GM18505 (cell line): ENCODE results near the gene CYB561D1.

Experiments
- ATAC-seq: cut with Tn5 transposase; IDR thresholded peaks from one replicate; pipeline ENCODE4 v1.9.1; 2021; ENCODE audit not compliant: unreplicated experiment
- POLR2A ChIP-seq: IDR thresholded peaks from 4 replicates; pipeline ENCODE4 v1.6.1; 2011; ENCODE audit warnings: borderline replicate concordance; ENCODE audit not compliant: insufficient read depth, insufficient read length; ENCODE audit errors: extremely low read depth

CYB561D1 gene

DNA sequence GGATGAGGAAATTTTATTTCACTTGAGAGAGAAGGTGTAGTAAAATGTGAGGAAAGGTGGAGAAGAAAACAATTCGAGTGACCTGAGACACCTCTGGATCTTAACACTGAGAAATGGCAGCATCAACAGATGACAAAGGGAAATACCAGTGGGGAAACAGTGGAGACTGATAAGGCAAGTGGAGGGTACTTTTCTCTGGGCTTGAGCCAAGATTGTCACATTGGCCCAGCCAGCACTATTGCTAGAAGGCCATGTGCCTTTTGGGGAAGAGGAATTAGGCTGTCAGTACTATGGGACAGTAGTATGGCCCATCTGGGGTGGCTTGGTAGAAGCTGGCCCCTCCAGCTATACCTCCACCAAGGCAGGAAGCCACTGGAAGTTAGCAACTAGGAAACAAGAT is 19.2 kb upstream of the CYB561D1 start:
- no peak for ATAC-seq
- no peak for TF ChIP-seq POLR2A

DNA sequence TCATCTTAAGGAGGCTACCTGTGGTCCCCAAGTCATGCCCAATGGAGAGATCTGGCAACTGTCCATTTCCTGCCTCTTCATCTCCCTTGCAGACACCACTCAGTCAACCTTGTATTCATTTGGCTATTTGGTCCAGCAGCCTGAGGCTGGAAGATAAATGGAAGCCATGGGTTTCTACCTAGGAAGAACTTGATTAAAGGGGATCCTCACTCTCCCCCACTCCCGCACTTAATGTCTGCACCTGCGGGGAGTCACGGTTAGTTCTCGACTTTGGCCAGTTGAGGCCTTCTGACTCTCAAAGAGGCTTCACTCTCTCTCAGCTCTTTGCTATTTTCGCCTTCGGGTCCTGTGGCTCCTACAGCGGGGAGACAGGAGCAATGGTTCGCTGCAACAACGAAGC is 18.6 kb upstream of the CYB561D1 start:
- no peak for ATAC-seq

DNA sequence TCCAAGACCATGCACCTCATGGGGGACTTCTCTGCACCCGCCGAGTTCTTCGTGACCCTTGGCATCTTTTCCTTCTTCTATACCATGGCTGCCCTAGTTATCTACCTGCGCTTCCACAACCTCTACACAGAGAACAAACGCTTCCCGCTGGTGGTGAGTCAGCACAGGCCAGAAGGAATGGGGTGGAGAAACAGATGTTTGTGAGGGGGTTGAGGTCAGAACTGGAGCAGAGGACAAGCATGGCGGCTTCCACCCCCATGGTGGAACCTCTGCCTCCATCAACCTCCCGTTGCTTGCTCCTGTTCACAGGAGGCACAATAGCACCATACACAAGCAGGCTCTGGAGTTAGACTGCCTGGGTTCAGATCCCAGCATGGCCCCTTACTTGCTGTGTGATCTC is 17.1 kb upstream of the CYB561D1 start:
- TF ChIP-seq POLR2A, result no peak
- no peak for ATAC-seq

More for the DNA sequence above, 18.6 kb upstream of the CYB561D1 start:
- no peak for TF ChIP-seq POLR2A

DNA sequence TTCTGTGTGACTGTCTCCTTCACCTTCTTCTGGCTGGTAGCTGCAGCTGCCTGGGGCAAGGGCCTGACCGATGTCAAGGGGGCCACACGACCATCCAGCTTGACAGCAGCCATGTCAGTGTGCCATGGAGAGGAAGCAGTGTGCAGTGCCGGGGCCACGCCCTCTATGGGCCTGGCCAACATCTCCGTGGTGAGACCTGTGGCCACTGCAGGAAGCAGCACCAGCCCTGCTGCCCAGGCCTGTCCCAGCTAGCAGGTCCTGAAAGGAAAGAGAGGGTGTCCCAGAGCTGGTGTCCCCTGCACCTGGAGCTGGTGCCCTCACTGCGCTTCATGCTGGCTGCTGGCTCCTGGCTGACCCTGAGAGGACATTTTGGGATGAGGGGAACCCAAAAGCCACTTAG is 16.1 kb upstream of the CYB561D1 start:
- ATAC-seq, result no peak
- no peak for TF ChIP-seq POLR2A

DNA sequence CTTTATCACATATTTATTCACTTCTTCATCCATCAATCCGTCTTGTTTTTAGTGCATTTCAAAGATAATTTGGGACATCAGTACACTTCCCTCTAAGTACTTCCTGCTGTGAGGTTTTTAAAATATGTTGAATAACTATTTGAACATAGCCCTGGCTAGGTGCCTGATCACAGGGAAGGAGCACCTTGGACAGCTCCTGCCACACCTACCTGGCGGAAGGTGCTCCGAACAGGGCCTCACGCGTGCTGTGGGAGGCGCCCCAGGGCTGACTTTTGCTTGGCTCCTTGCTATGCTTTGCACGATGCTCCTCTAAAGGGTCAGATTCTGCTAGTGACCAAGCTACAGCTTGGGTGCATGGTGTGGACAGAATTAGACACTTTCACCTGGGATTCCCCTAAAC is 15.1 kb upstream of the CYB561D1 start:
- TF ChIP-seq POLR2A, result no peak
- no peak for ATAC-seq

DNA sequence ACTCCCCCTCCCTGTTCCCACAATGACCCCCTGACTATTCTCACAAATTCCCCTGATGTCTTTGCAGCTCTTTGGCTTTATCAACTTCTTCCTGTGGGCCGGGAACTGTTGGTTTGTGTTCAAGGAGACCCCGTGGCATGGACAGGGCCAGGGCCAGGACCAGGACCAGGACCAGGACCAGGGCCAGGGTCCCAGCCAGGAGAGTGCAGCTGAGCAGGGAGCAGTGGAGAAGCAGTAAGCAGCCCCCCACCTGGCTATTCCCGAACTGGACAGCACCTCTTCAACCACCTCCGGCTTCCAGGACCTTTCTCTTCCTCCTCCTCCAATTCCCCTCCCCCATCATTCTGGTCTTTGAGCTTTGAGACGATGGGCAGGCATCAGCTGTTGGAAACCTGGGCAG is 14.6 kb upstream of the CYB561D1 start:
- no peak for TF ChIP-seq POLR2A
- no peak for ATAC-seq

DNA sequence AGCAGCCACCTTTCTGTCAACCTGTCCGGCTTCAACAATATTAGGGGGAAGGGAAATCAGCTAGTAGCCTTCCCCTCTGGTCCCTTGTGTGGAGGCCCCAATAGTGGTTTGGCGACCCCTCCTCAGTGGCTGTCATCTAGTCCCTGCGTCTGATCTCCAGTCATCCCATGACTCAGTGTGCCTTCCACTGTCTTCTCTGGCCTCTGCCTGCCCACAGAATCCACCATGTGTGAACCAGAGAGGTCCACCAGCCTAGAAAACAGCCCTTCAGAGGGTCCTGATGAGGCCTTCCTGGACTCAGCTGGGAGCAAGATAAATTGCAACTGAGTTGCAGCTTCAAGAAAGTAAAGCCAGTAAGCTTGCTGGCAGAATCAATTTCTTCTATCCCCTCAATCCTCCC is 14.0 kb upstream of the CYB561D1 start:
- ATAC-seq, result no peak
- no peak for TF ChIP-seq POLR2A

DNA sequence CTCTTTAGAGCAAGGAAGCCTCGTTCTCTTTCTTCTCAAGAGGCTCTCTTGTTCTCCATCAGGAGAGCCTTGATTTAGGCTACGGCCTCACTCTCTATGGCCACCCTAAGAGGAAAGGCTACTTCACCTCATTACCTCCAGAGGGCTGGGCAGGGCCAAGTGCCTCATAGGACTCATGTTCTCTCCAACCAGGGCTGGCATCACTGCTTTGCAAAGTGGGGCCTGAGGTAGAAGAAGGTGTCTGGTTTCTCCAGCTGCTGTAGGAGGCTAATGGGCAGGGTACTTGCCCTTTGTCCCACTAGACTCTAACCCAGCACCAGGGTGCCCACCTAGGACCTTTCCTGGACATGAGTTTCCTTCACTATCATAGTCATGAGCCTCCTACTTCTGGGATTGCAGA is 12.2 kb upstream of the CYB561D1 start:
- ATAC-seq, result no peak

DNA sequence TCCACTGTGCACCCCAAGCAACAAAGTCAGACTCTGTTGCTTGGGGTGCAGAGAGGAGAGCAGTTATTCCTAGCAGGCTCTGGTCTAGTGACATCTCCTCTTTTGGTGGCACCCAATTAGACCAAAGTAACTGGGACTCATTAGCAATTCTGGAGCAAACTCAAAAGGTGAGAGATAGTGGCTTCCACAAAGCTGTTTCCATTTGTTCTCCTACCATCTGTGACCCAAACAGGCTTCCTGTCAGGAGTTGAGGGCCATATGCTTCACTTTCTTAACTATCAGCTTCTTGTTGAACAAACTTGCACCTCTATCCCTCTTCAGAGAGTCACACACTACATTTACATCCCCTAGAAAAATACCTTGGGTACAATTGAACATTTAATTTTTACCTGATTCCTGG is 11.7 kb upstream of the CYB561D1 start:
- TF ChIP-seq POLR2A, result no peak
- no peak for ATAC-seq

More for the DNA sequence above, 12.2 kb upstream of the CYB561D1 start:
- no peak for TF ChIP-seq POLR2A

DNA sequence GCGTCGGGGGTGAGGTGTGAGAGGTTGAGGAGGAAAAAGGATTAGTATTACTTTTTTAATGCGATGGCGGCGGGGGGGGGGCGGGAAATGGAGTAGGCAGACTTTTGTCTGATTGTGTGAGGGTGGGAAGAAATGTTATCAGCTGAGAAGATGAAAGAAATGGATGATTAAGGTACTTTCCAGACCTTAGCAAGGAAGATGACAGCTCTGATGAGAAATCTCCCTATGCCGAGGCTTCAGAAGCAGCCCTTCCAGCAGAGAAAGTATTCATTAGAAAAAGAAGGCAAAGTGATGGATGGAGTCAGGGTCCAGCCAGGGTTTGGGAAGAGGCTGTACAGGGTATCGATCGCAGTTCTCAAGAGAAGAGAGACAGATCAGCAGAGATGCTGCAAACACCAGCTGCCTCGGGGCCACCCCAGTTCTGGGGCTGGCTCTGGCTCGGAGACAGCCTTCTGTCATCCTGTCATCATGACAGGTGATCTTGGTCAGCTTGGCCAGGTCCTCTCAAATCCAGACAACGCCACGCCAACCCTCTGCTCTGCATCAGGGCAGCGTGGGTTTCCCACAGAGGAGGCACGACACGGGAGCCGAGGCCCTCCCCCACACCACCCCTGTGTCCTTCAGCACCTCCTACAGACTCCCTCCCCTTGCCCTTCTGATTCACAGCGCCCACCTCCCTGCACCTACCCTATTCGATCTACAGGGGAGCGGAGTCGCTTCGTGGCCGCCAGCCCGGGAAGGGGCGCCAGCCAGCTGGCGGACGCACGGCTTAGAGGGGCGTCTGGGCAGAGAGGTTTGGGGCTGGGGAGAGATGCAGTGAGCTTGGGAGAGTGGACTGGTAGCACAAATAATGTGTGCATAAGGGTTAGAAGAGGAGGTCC is 10.9 kb upstream of the CYB561D1 start:
- ATAC-seq, result peak; percentile 15
- no peak for TF ChIP-seq POLR2A

DNA sequence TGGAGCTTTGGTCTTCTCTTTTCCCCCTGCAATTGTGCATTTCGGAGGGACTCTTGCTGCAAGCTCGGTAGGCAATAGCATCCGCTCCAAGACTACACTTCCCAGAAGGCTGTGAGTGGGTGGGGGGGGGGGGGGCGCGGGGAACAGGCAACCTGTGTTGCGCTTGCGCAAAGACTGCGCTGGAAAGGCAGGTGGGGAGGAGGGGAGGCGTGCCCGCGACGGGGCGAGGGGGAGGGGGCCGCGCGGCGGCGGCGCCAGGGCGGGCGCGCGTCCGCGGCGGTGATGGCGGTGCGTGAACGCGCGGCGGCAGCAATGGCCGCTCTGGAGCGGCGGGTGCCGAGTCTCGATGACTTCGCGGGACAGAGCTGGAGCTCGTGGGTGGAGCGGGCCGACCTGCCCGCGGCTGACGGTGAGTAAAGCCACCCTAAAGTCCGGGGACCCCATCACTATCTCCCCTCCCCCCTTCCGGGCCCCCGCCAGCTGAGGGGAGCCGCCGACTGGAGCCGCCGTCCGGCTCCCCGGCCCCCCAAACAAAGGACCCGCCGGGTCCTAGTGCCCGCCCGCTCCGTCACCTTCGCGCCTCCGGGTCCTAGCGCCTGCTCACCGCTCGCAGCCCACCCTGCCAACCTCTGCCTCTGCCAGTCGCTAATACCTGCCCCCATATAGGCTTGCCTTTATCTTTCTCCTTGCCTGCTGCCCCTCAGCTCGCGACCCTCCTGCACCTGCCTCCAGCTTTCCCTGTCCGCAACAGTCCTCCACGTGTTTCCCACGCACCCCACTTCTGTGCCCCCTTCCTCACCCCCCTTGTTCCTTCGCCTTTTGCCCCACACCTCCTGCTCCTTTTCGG is 10.0 kb upstream of the CYB561D1 start, which contains the start of gene ATXN7L2:
ATXN7L2 (plus strand) TSS at position 234 of the 847 bp plus-strand sequence; CDS start at position 283, 49 bp downstream.
- TF ChIP-seq POLR2A, result peak; percentile 95
- ATAC-seq, result peak; percentile 77

DNA sequence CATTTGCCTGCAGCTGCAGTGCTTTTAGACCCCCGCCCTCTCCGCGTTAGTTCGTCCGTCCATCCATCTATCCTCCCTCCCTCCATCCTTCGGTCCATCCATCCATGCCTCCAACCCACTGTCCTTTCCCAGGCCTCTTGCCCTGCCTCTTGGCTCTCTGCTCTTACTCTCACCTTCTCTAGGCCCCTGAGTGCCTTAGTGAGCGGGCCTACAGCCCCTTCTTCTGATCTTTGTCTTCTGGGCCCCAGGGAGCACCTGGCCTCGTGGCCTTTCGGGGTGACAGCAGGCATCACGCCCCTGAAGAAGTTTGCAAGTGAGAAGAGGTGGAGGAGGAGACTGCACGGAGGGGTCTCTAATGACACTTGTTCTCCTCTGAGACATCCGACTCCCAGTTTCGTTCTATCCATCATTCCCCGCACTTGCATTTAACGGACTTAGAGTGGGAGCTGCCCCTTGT is 9.3 kb upstream of the CYB561D1 start:
- no peak for TF ChIP-seq POLR2A
- no peak for ATAC-seq

DNA sequence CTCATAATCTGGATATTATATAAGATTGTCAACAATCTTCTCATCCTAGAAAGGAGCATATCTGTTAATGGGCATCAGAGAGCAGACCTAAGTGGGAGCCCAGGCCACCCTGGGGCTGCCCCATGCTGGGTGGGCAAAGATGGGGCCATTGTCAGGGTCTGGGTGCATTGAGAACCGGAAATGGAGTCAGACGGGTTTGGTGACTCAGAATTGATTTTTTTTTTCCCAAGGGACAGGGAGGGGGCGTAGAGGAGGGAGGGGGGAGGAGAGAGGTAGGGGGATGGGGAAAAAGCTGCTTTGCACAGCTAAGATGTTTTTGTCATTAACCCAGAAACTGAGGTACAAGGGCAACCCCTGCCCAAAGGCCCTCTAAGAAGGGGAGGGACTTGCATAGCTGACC is 8.9 kb upstream of the CYB561D1 start:
- TF ChIP-seq POLR2A, result no peak
- no peak for ATAC-seq
